HEK293T (cell line): Measurements from ENCODE around the gene SH3RF1.

ENCODE experiments used
- BHLHE40 ChIP-seq: fragments of 450-650 bp; IDR thresholded peaks from 2 replicates; pipeline ENCODE4 v1.6.1; 2016; ENCODE audit warnings: mild to moderate bottlenecking, moderate library complexity, borderline replicate concordance
- ELF4 ChIP-seq: fragments of 450-650 bp; IDR thresholded peaks from 2 replicates; pipeline ENCODE4 v1.6.1; 2017; ENCODE audit warnings: antibody characterized with exemption

DNA sequence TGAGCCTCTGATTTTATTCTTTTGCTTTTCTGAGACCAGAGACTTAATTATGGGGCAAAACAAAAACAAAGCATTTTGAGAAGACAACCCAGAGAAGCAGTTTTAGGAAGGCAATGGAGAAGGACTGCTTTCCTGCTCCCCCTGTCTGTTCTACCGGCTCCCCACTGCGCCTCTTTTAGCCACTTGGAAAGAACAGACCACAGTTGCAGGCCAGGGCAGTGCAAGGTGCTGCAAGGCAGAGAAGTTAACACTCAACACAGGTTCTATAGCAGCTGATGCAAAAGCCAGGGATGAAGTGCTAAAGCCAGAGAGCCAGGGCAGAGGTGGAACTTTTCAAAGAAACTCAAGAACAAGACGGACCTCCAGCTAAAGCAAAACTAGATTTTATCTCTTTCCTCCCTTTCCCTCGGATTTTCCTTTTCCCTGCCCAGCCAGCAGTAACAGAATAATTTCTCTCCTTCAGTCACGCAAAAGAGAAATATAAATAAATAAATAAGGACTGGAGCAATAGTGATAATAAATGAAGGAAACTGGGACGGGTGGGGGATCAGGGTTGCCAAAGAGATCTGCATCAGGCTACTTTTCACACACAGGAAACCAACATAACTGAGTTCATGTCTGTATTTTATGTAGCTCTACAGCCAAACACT is 10.4 kb downstream of the SH3RF1 start:
- TF ChIP-seq BHLHE40: no peak
- TF ChIP-seq ELF4: no peak
